ENCODE results near the gene DNAJC1.

DNAJC1 gene

GRCh38 chr10:21758239-21758638 is 245.3 kb downstream of the DNAJC1 start:
- no peak for DNase-seq

GRCh38 chr10:21757185-21757901 is 246.2 kb downstream of the DNAJC1 start:
- DNase-seq, result no peak

- no peak for DNase-seq
Measured at GRCh38 chr10:21756707-21757106, 246.8 kb downstream of the DNAJC1 start.

- peak; percentile 12 for DNase-seq
Measured at GRCh38 chr10:21754410-21755011, 249.0 kb downstream of the DNAJC1 start.

- DNase-seq, result no peak
Measured at GRCh38 chr10:21753497-21754270, 249.8 kb downstream of the DNAJC1 start.

- no peak for DNase-seq
Measured at GRCh38 chr10:21751341-21752310, 251.9 kb downstream of the DNAJC1 start.

GRCh38 chr10:21750424-21750823 is 253.1 kb downstream of the DNAJC1 start:
- DNase-seq, result no peak

- no peak for DNase-seq
Measured at GRCh38 chr10:21749788-21750187, 253.7 kb downstream of the DNAJC1 start.

GRCh38 chr10:21747809-21748208 is 255.7 kb downstream of the DNAJC1 start:
- DNase-seq, result no peak

- DNase-seq, result no peak
Measured at GRCh38 chr10:21746118-21746517, 257.4 kb downstream of the DNAJC1 start.

- no peak for DNase-seq
Measured at GRCh38 chr10:21744223-21744622, 259.3 kb downstream of the DNAJC1 start.

- DNase-seq, result no peak
Measured at GRCh38 chr10:21742740-21743412, 260.7 kb downstream of the DNAJC1 start.

GRCh38 chr10:21740989-21741388 is 262.5 kb downstream of the DNAJC1 start:
- DNase-seq, result no peak

GRCh38 chr10:21737106-21737505 is 266.4 kb downstream of the DNAJC1 start:
- DNase-seq, result no peak

GRCh38 chr10:21733710-21734109 is 269.8 kb downstream of the DNAJC1 start:
- peak; percentile 27 for DNase-seq

- peak; percentile 72 for DNase-seq
Measured at GRCh38 chr10:21732067-21732772, 271.3 kb downstream of the DNAJC1 start.

- DNase-seq, result no peak
Measured at GRCh38 chr10:21728618-21729017, 274.9 kb downstream of the DNAJC1 start.

- DNase-seq, result peak; percentile 49
Measured at GRCh38 chr10:21727452-21728168, 275.9 kb downstream of the DNAJC1 start.

- DNase-seq, result peak; percentile 43
Measured at GRCh38 chr10:21726601-21727225, 276.8 kb downstream of the DNAJC1 start.

Measured in fibroblast of skin of scalp (primary cell).